Measurements from ENCODE around the gene XPC. TPM values are rescaled to one million over a fixed set of nuclear protein-coding genes. Genes with fewer than 3 reads are reported as not detected.

The XPC gene
- total and polyA plus RNA-seq, 7 donors, result 8.1 to 37.5 (median 30.3) TPM

DNA sequence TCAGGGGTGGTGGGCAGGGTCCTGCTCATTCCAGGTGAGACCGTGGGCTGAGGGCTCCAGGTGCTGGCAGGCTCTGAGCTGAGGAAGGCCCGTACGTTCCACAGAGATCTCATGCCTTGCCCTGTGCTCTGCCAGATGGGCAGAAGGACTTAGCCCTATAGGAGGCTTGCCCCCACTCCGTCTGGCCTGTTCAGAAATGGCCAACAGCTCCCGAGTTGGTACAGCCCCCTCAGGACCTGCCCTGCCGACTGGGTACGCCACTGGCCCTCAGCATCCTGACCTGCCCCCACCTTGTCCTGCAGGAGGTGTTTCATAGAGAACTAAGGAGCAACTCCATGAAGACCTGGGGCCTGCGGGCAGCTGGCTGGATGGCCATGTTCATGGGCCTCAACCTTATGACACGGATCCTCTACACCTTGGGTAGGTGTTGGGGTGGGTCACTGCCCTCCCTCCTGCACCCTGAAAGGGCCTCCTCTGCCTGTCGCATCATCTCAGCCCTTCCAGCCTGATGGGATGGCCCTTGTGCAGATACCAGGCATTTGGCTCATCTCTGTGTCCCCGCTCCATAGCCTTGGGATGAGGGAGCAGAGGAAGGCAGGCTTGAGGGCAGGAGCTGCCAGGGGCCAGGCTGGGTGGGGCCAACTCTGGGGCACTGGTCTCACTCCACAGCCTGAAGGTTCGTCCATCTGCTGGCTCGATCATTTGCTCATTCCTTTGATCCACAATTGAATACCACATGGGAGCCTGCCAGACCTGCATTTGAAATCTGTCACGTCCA is 39.3 kb downstream of the XPC start:
- TF ChIP-seq POLR2A (IDR thresholded peaks at IDR 0.05), result no peak
- TF ChIP-seq, protein P1, sequence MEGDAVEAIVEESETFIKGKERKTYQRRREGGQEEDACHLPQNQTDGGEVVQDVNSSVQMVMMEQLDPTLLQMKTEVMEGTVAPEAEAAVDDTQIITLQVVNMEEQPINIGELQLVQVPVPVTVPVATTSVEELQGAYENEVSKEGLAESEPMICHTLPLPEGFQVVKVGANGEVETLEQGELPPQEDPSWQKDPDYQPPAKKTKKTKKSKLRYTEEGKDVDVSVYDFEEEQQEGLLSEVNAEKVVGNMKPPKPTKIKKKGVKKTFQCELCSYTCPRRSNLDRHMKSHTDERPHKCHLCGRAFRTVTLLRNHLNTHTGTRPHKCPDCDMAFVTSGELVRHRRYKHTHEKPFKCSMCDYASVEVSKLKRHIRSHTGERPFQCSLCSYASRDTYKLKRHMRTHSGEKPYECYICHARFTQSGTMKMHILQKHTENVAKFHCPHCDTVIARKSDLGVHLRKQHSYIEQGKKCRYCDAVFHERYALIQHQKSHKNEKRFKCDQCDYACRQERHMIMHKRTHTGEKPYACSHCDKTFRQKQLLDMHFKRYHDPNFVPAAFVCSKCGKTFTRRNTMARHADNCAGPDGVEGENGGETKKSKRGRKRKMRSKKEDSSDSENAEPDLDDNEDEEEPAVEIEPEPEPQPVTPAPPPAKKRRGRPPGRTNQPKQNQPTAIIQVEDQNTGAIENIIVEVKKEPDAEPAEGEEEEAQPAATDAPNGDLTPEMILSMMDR (IDR thresholded peaks at IDR 0.05), result no peak
- peaks cover 23 to 88% (median 39%) of the 10 kb centered on the region in 4 donors for H3K36me3 ChIP-seq
- no peaks in the 10 kb centered on the region for H3K27me3 ChIP-seq
- no peak overlapping the region for H3K27ac ChIP-seq
- WGBS, 2 donors, result 90 to 95% methylated on average over 14 of the region's 14 CpGs
- H3K4me3 ChIP-seq, result no peak overlapping the region
- H3K9me3 ChIP-seq, result no peaks in the 10 kb centered on the region
- DNase-seq, result no peak
- peaks cover 0 to 32% (median 20%) of the 10 kb centered on the region in 4 donors for H3K4me1 ChIP-seq
- intact Hi-C loops (cut with DNase I), result no loop called here

DNA sequence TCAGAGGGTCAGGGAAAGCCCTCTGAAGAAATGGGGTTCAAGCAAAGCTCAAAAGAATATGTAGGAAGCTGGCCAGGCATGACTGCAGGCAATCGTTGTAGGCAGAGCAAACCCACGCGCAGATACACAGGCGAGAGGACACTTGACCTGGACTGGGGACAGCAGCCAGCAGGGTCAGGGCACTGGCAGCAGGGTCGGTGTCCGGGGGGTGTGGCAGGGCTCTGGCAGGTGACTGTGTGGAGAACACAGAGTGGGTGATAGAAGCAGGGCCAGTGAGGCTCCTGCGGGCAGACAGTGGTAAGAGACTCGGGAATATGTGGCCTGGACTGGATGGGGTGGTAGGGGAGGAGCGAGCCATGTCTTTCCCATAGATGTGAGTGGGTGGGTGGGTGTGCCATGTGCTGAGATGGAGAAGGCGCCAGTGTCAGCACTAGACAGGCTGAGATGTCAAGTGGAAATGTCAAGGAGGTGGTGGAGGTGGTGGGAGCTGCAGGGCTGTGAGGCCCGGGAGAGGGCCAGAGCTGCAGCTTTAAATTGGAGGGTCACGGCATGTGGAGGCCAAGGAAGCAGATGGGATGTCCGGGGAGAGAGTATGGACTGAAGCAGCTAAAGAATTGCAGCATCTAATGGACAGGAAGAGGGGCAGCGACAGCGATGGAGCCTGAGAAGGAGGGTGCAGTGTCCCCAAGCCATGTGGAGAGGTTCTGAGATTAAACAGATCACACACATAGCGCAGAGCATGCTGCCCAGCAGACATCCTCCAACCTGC is 40.1 kb downstream of the XPC start:
- Histone ChIP-seq H3K36me3 (peaks cover 31 to 96% (median 47%) of the 10 kb centered on the region in 4 donors), H3K9me3 (no peaks in the 10 kb centered on the region), H3K4me1 (peaks cover 0 to 24% (median 12%) of the 10 kb centered on the region in 4 donors), H3K27me3 (no peaks in the 10 kb centered on the region), H3K27ac (no peak overlapping the region), H3K4me3 (no peak overlapping the region)
- no peak for DNase-seq
- WGBS, 2 donors, result 95% methylated on average over 16 of the region's 16 CpGs
- intact Hi-C loops (cut with DNase I), result no loop called here
- TF ChIP-seq POLR2AphosphoS5 (IDR thresholded peaks at IDR 0.05) (no peak), POLR2A (IDR thresholded peaks at IDR 0.05) (no peak), EP300 (IDR thresholded peaks at IDR 0.05) (no peak)
- TF ChIP-seq, protein P1 (IDR thresholded peaks at IDR 0.05), result no peak

DNA sequence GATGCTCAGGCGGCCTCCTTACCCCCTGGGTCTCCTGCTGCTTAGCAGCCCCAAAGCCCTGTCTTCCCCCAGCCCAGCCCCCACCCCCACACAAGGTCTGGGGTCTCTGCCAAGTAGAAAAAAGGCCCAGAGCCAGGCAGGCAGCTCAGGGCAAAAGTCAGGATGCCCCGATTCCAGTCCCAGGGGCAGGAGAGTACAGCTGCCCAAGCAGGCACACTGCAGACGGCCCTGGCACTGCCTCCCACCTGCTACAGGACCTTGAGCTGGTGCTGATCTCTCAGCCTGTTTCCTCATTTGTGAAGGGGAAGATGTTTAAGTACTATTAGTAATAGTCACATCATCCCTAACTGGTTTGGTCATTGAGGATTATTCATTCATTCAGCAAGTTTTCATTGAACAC is 41.0 kb downstream of the XPC start:
- intact Hi-C loops (cut with DNase I), result no loop called here
- H3K4me1 ChIP-seq, result peaks cover 0 to 17% (median 4%) of the 10 kb centered on the region in 4 donors
- H3K4me3 ChIP-seq, result no peak overlapping the region
- no peaks in the 10 kb centered on the region for H3K9me3 ChIP-seq
- WGBS, 2 donors, result 77 to 79% methylated on average over 3 of the region's 3 CpGs
- H3K27ac ChIP-seq, result peak overlapping the region in 2 of 4 donors; percentile 27 to 63
- peaks cover 39 to 100% (median 55%) of the 10 kb centered on the region in 4 donors for H3K36me3 ChIP-seq
- no peak for DNase-seq
- H3K27me3 ChIP-seq, result no peaks in the 10 kb centered on the region
- no peak for TF ChIP-seq EP300 (IDR thresholded peaks at IDR 0.05)
- no peak for TF ChIP-seq POLR2A (IDR thresholded peaks at IDR 0.05)
- no peak for TF ChIP-seq POLR2AphosphoS5 (IDR thresholded peaks at IDR 0.05)
- TF ChIP-seq, protein P1 (IDR thresholded peaks at IDR 0.05), result no peak

DNA sequence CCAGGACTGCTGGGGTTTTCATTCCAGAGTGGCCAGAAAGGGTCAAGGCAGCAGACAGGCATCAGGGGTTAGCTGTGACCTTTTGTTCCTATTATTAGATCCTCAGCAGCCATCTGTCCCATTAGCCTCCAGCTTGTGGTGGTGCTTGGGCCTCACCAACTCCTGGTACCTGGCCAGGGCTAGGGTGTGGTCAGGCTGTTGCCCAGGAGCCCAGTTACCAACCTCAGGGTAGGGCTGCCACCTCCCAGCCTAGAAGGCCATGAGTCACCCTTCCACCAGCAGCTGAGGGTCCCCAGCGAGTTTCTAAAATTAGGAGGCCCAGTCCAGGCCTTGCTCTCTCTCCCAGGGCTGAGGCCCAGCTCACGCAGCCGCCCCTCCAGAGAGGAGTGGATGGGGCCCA is 41.4 kb downstream of the XPC start:
- Histone ChIP-seq H3K36me3 (peaks cover 41 to 100% (median 59%) of the 10 kb centered on the region in 4 donors), H3K27me3 (no peaks in the 10 kb centered on the region), H3K4me3 (no peak overlapping the region), H3K9me3 (no peaks in the 10 kb centered on the region), H3K4me1 (peaks cover 0 to 17% (median 3%) of the 10 kb centered on the region in 4 donors), H3K27ac (peak overlapping the region in 2 of 4 donors; percentile 27 to 63)
- no peak for DNase-seq
- TF ChIP-seq, protein P1 (IDR thresholded peaks at IDR 0.05), result no peak
- TF ChIP-seq EP300 (IDR thresholded peaks at IDR 0.05), result no peak
- no peak for TF ChIP-seq POLR2A (IDR thresholded peaks at IDR 0.05)
- no peak for TF ChIP-seq POLR2AphosphoS5 (IDR thresholded peaks at IDR 0.05)
- WGBS, 2 donors, result 76 to 87% methylated on average over 3 of the region's 3 CpGs
- intact Hi-C loops (cut with DNase I), result no loop called here
